Stimulated activated CD8-positive, alpha-beta memory T cell treated with anti-CD3 and anti-CD28 coated beads, Interleukin-7, amount 100 ng/mL, for 48 hours (primary cell): Measurements from ENCODE around the gene DIP2C.

Source experiments
- DNase-seq, 2 donors: peaks; one replicate each; pipeline ENCODE4 v3.0.0-alpha.2; 2020; ENCODE audit warnings: low read depth in 1 of 2; ENCODE audit errors: extremely low read depth in 1 of 2

Gene DIP2C

DNA sequence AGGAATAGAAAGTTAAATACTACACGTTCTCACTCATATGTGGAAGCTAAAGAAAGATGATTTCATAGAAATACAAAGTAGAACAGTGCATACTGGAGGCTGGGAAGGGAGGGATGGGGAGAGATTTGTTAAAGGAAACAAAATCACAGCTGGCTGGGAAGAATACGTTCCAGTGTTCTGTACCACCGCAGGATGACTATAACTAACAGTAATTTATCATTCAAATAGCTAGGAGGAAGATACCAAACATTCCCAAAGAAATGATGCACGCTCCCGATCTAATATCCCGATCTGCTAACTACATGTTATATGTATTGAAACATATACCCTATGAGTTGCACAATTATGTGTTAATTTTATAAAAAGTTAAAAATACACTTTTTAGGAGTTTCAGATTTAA lies 391.9 kb downstream of the DIP2C start:
- DNase-seq = no peak

- no peak for DNase-seq
These were observed 395.8 kb downstream of the DIP2C start for GRCh38 chr10:293636-294035.

DNA sequence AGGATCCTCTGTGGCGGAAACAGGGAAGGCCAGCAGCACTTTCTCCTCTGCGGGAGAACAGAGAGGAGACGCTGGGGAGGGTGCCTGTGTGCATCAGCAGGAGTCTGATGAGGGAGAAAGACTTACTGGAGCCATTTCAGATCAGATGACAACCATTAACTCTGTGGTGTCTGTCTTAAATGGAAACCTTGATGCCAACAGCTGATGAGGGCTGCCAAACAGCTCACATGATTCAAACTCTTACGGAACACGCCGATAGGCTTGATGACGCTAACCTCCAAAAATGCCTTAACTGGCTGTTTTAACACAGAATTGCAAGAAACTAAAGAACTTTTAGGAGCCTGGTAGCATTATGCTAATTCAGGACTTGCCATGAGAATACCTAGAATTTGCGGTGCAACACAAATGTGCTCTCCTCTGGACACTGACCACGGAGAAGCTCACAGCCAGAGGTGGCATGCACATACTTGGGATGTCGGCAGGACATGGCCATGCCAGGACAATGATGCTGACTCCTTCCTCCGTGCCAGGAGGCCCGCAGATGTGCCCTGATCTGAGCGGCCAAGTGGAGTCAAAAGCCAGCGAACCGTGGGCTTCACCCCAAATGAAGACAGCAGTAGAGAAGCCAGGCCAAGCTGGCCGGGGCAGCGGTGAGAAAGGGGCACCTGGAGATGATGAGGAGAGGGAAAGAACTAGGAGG lies 399.3 kb downstream of the DIP2C start:
- DNase-seq = no peak

- no peak for DNase-seq
These were observed 399.9 kb downstream of the DIP2C start for GRCh38 chr10:289581-289980.

DNA sequence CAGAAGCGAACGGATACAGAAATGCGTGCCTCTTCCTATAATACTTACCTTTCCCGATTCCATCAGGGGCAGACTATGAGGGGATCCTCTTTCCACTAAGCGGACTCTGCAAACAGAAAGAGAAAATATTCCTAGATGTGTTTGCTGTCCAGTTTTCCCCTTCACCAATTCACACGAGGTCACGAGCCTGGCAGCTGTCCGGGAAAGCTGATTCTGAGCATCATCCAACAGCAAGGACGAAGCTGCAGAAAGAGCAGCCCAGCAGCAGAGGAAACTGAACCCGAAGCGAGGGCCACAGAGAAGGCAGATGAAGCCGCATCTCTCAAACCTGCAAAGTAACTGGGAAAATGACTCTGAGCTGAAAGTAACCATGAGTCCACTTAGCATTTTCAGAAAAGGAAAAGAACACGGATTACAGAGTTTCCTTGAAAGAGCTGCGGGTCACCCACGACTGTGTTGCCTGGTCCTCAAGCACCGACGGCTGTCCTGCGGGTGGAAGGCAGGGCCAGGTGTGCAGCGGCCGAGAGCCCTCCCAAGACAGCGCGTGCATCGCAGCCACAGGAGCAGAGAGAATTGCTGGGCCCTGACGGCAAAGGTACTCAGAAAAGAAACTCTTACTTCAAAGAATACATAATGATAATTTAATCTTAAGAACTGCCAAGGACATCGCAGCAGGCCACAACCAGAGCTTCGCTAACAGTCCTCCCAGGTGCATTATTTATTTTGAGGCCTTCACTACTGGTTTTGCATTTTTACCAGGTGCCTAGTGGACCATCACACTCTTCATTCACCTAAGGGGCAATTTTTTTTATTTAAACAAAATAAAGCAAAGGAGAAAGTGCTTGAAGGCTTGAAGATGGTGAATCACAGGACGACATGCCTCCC lies 400.9 kb downstream of the DIP2C start:
- no peak for DNase-seq

- no peak for DNase-seq
These were observed 401.7 kb downstream of the DIP2C start for GRCh38 chr10:287814-288213.

DNA sequence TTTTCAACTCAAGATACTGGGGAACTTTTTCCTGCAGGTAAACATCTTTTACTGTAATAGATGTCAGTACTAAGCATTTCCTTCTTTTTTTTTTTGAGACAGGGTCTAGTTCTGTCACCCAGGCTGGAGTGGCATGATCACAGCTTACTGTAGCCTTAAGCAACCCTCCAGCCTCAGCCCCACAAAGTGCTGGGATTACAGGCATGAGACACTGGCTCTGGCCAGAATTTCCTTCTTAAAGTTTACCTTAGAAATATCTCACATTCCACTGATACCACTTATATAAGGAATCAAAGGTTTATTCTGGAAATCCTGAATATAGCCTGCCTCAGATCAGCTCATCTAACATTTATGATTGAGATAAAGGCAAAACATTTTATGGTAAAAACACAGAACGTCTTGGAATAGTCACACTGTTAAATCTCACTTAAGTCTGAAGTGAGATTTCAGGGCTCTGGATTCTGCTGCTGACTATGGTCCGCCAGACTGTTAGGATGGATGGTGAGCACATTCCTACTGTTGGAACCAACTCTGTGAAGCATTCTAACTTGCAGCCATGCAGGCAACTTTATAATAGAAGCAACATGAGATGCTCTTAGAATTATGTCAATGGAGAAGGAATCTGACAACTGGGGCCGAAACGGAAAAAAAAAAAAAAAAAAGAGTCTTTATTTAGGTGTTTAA lies 402.3 kb downstream of the DIP2C start:
- DNase-seq = no peak

DNA sequence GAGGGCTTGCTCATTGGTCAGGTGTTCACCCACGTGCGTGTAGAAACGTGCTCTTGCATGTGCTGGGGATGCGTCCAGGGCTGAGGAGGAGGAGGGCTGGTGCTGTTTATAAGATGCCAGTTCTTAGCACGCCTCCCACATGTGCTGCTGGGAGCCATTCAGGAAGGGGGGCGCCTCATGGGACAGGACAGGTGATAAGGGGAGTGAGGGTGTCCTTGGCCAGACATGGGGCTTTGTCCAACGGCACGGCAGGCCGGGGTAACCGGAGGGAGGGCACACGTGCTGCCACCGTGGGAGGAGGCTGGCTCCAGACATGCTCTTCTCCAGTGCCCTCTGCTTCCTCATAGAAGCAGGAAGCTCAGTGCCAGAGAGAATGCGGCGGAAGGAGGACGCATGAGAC lies 404.3 kb downstream of the DIP2C start:
- no peak for DNase-seq

DNA sequence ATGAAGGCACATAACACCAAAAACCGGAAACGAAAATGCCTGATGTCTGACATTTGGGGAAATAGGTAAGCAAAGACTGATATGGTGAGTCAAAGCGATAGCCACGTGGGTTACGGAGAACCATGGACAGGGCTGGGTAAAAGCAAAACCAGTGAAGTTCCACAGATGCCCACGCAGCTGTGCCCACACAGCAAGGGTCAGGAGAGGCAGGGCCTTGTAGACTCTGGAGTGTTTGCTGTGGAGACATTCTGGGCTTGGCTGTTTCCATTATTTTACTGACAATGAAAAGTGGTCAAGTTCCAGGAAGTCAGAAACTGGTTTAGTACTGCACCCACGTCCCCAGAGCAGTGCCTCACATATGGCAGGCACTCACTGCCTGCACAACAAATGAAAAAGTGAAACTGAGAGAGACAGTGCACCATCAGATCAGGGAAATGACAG lies 405.5 kb downstream of the DIP2C start:
- peak; percentile 16 to 48 for DNase-seq

- DNase-seq = no peak
These were observed 406.4 kb downstream of the DIP2C start for GRCh38 chr10:283140-283479.

DNA sequence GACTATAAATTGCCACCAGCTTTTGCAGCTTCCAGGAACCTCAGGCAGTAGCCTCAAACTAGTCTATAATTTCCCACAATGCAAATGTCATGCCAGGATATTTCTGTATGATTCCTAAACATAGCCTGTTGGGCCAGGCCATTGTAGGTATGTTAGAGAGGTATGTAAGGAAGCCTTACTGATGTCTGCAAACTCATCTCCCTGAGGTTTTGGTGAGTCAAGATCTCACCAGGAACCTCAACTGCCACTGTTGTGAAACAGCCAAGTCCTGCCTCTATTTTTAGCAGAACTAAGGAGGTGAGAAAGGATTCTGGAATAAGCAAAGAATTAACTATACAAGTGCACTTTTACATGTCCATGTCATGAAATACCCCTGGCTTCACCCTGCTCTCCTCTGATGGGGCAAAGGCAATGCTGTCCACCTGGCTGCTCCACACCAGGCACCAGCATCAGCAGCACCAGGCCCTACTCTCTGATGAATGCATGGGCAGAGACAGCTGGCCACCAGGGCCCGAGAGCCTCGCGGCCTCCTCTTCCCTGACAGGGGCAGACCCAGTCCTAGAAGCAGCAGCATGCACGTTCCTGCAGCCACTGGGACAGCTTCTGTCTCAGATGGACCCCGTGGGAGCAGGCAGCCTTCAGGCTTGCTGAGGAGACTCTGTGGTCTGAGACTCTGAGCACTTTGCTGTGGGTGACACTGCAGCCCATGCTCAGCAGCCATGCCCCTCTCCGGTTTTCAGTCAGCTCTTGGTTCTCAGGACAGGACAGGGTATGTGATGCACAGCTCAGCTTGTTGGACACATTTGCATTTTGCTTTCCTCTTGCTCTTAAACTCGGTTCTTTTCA lies 407.0 kb downstream of the DIP2C start:
- no peak for DNase-seq

- no peak for DNase-seq
These were observed 409.8 kb downstream of the DIP2C start for GRCh38 chr10:279655-280054.

DNA sequence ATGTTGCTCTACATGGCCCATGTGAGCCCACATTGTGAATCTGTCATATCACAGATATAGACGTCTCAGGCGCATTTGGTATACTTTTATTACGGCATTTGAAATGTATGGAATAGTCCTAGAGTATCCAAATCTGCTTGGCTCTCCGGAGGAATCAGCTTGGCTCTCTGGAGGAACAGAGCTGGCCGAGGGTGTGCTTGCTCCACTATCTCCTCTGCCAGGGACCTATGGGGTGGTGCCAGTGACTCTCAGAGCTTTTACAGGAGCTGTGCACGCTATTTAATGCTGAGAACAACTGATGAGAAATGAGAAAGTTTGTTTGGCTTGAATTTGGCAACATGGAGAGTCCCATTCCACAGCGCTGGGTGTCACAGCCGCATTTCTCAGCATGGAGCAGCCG lies 410.2 kb downstream of the DIP2C start:
- no peak for DNase-seq

DNA sequence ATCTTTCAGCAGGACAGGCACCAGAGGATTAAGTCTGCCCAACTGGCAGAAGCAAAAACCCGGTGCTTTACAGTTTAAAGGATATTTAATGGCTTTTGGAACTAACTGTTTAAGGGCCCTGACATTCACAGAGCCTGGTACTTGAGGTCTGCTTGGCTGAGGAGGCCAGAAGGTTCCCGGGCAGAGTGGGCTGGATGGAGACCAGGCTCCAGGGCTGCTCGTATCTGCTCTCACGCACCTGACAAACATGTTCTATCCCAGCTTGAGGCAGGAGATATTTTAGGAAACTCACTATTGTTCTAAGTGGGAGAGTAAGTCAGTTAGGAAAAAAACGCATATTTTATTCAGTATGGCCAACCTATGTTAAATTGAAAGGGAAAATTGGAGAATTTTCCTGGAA lies 410.8 kb downstream of the DIP2C start:
- no peak for DNase-seq

GRCh38 chr10:277963-278362 lies 411.5 kb downstream of the DIP2C start:
- no peak for DNase-seq

DNA sequence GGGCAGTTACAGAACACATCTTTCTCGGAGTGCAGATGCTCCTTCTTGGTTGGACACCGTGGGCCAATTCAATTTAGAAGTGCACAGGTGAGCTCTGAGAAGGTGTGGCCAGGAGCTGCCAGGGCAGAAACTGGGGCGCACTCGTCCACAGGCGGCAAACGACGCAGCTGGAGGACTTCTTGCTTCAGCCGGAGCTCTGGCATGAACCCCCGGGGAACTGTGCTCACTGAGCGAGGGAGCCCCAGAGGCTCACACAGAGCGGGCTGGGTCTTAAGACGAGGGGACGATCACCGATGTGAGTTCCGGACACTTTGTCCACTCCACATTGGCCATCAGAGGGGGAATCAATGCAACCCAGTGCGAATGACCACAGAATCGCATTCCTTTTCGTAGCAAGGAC lies 413.8 kb downstream of the DIP2C start:
- no peak for DNase-seq

DNA sequence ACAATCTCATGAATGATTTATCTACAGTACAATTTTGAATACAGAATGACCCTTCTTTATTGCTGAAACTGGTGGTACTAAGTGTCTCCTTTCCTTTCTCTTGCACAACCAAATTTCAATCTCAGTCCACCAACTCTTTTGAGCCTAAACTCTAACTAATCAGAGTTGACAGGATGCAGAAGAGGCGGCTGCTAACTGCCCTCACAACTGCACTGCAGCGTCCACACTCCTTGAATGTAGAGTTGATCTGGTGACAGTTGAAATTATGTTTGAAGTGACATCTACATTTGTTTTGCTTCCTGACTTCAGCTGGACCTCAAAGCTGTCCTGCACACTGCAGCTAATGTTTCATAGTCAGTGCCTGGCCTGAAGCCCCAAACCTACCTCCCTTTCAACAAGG lies 414.6 kb downstream of the DIP2C start:
- DNase-seq = no peak

DNA sequence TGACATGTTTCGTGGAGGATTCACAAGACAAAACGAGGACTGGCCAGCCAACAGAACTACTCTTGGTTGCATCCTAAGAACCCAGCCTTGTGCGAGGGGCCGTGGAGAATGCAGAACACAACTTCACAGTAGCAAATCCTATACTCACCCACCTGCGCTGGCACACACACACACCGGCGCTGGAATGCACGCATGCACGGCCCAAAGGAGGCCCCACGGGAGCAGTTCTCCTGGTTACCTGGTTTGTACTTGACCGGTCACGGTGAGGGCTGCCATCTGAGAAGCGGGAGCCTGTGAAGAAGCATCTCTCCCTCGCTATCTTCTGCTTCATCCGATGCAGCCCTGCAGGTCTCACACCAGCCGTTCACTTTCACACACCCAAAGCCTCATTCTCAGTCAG lies 416.4 kb downstream of the DIP2C start:
- no peak for DNase-seq

GRCh38 chr10:271722-272121 lies 417.7 kb downstream of the DIP2C start:
- no peak for DNase-seq

DNA sequence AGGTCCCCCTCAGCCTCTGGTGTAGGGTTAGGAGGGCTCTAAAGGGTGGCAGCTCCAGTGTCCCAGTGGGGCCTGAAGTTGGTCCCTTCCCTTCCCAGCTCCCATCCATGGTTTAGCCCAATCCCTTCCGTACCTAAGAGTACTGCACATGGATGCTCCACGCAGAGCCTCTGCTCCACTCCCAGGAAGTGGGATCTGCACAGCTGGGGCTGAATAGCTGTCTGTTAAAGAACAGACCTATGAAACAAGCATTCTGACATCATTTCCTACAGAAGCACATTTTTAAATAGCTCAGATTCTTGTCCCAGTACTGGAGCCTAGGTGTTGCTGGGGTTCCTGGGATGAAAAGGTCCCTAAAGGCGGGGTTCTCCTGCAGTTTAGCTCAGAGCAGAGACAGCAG lies 418.3 kb downstream of the DIP2C start:
- no peak for DNase-seq
